Muscle of leg (tissue), 11 donors: ENCODE results near the gene MAP2K5. TPM values are rescaled to one million over a fixed set of nuclear protein-coding genes. Genes with fewer than 3 reads are reported as not detected.
A peak's percentile ranks its signal among the peaks of the same experiment; 100 is the strongest.

Experiments used
- DNase-seq: peaks from one replicate; pipeline ENCODE4 v3.0.0; 2013
- H3K27ac ChIP-seq: one replicate; pipeline ENCODE4 v1.5.1; 2013; ENCODE audit warnings: mild to moderate bottlenecking, low read length, control low read depth
- H3K27me3 ChIP-seq: one replicate; pipeline ENCODE4 v1.6.1; 2013; ENCODE audit warnings: low read length; ENCODE audit not compliant: control insufficient read depth, insufficient read depth
- H3K36me3 ChIP-seq: one replicate; pipeline ENCODE4 v1.6.1; 2013; ENCODE audit warnings: low read length; ENCODE audit not compliant: control insufficient read depth, insufficient read depth
- H3K4me1 ChIP-seq: one replicate; pipeline ENCODE4 v1.6.1; 2013; ENCODE audit warnings: low read length; ENCODE audit not compliant: control insufficient read depth, insufficient read depth
- H3K4me3 ChIP-seq: one replicate; pipeline ENCODE4 v1.5.1; 2013; ENCODE audit warnings: low read length, control low read depth
- H3K9me3 ChIP-seq: replicated peaks from 2 replicates; pipeline ENCODE4 v1.6.1; 2013; ENCODE audit warnings: low read depth, low read length; ENCODE audit not compliant: control insufficient read depth
- WGBS: methylation state at CpG from one replicate; pipeline ENCODE4 v1.1.5; 2013; ENCODE audit warnings: missing lambda C conversion rate; ENCODE audit not compliant: insufficient coverage; 5-methylcytosine and 5-hydroxymethylcytosine counted together
- polyA plus RNA-seq, 8 donors: library from polyadenylated mRNA; unstranded; fragments of 120-200 nt; gene quantifications; one replicate each; pipeline versions ENCODE4 v1.2.1 to v1.2.3, GENCODE V29; 2013; ENCODE audit warnings: inconsistent platforms in 1 of 8, low replicate concordance in 1 of 8; ENCODE audit not compliant: insufficient read length in 8 of 8, insufficient read depth in 1 of 8
- total RNA-seq: library from RNA; stranded (reverse); fragments of 120-200 nt; gene quantifications from one replicate; pipeline ENCODE4 v1.2.4, GENCODE V29; 2013

Gene MAP2K5
- total and polyA plus RNA-seq, 9 donors, result 10.2 to 22.6 (median 19.4) TPM

- Histone ChIP-seq H3K27ac (no peak overlapping the region), H3K4me3 (no peak overlapping the region), H3K27me3 (no peaks in the 10 kb centered on the region), H3K9me3 (no peaks in the 10 kb centered on the region), H3K36me3 (no peaks in the 10 kb centered on the region), H3K4me1 (no peaks in the 10 kb centered on the region)
- WGBS, result 100% methylated on average over 1 of the region's 4 CpGs
- no peak for DNase-seq
Observed at GRCh38 chr15:67724691-67725375, 182.3 kb downstream of the MAP2K5 start.

DNA sequence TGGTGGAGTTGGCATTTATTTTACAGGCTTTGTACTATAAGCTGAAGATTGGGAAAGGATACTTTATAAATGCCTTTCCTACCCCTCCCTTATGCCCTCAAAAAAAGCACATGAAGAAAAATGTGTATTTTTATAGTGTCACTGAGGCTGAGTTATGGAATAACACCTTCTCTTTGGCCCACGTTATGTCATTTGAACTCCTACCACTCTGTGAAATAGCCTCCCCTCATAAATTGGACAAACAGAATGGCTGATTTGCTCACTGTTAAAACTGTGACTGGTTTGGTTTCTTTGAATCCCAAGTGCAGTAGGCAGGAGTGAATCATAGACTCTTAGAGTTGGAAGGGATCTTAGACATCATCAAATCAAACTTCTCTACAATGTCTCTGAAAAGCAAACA, 187.6 kb downstream of the MAP2K5 start:
- Histone ChIP-seq H3K27ac (no peak overlapping the region), H3K36me3 (no peaks in the 10 kb centered on the region), H3K4me3 (no peak overlapping the region), H3K4me1 (no peaks in the 10 kb centered on the region), H3K9me3 (no peaks in the 10 kb centered on the region), H3K27me3 (no peaks in the 10 kb centered on the region)
- WGBS, result no CpG with 5 or more reads among the region's 1 CpG
- no peak for DNase-seq

DNA sequence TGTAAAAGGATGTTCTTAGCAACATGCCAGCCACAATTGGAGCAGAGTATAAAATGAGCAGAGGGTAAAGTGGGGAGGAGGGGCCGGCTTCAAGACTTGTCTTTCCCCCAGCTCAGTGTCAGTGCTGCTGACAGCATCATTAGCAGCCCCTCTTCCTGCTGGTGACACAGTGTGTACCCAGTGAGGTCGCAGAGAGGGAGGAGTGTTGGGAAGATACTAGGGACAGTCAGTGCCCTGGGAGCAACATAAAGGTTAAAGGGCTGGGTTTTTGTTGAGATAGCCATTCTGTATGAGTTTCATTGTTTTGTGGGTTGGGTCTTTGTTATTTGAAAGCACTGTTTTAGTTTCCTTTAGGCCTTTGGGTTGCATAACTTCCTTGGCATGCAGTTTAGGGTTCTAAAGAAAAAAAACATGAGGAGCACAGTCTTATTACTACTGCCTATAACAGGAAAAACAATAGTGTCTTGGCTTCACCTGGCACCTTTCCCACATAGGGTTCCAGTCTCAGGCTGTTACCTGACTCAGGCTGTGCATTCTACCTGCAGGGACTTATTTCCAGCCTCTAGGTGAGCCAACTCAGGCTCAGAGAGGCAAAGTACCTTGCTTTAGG, 188.7 kb downstream of the MAP2K5 start:
- no peaks in the 10 kb centered on the region for H3K9me3 ChIP-seq
- H3K36me3 ChIP-seq, result no peaks in the 10 kb centered on the region
- no peak overlapping the region for H3K27ac ChIP-seq
- DNase-seq, result no peak
- no peak overlapping the region for H3K4me3 ChIP-seq
- WGBS, result 17% methylated on average over 2 of the region's 2 CpGs
- H3K27me3 ChIP-seq, result no peaks in the 10 kb centered on the region
- H3K4me1 ChIP-seq, result no peaks in the 10 kb centered on the region

DNA sequence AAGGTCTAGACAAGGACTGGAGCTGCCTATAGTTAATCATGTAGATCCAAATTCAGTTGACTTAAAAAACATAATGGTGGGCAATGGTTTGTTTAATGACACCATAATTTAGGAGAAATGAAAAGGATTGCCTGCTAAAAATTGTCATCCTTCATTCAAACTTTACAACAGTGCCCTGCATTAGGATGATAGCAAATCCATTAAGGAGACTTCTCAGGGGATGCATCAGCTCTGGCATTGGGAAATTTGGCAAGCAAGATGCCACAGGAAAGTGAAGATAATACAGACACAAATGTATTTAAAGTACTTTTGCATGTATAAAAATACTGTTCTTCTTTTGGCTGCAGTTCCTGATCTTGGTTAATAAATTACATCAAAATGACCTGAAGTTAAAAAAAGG, 189.7 kb downstream of the MAP2K5 start:
- no peak overlapping the region for H3K27ac ChIP-seq
- DNase-seq, result no peak
- no peaks in the 10 kb centered on the region for H3K9me3 ChIP-seq

GRCh38 chr15:67732671-67733374, 190.3 kb downstream of the MAP2K5 start:
- Histone ChIP-seq H3K4me3 (no peak overlapping the region), H3K27ac (no peak overlapping the region), H3K9me3 (no peaks in the 10 kb centered on the region), H3K27me3 (no peaks in the 10 kb centered on the region), H3K4me1 (no peaks in the 10 kb centered on the region), H3K36me3 (no peaks in the 10 kb centered on the region)
- 48% methylated on average over 4 of the region's 14 CpGs for WGBS
- DNase-seq, result no peak

More for the DNA sequence above, 189.7 kb downstream of the MAP2K5 start:
- no peaks in the 10 kb centered on the region for H3K4me1 ChIP-seq
- H3K36me3 ChIP-seq, result no peaks in the 10 kb centered on the region
- H3K27me3 ChIP-seq, result no peaks in the 10 kb centered on the region
- H3K4me3 ChIP-seq, result no peak overlapping the region

- no peak overlapping the region for H3K4me3 ChIP-seq
- H3K9me3 ChIP-seq, result no peaks in the 10 kb centered on the region
- WGBS, result 50% methylated on average over 1 of the region's 2 CpGs
- DNase-seq, result no peak
- H3K36me3 ChIP-seq, result peaks cover 2% of the 10 kb centered on the region
- H3K4me1 ChIP-seq, result no peaks in the 10 kb centered on the region
- no peak overlapping the region for H3K27ac ChIP-seq
- H3K27me3 ChIP-seq, result no peaks in the 10 kb centered on the region
Observed at GRCh38 chr15:67735896-67736295, 193.4 kb downstream of the MAP2K5 start.

- no CpG with 5 or more reads among the region's 2 CpGs for WGBS
- Histone ChIP-seq H3K27me3 (no peaks in the 10 kb centered on the region), H3K27ac (no peak overlapping the region), H3K9me3 (no peaks in the 10 kb centered on the region), H3K36me3 (peaks cover 2% of the 10 kb centered on the region), H3K4me3 (no peak overlapping the region), H3K4me1 (no peaks in the 10 kb centered on the region)
- DNase-seq, result no peak
Observed at GRCh38 chr15:67736810-67737209, 194.3 kb downstream of the MAP2K5 start.

DNA sequence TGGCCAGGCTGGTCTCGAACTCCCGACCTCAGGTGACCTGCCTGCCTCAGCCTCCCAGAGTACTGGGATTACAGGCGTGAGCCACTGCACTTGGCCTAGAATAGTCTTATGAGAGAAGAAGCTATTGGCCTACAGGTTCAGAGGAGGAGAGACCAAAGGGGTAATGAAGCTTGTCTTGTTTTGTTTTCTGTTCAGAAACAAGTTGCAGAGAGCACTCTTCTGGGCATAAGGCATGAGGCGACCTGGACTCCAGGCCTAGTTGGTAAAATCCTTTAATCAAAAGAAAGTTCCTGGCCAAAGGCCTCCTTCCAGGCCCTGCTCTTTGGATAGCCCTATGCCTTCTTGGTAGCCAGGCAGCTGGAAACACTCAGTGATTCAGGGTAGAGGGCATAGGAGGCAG, 195.6 kb downstream of the MAP2K5 start:
- H3K9me3 ChIP-seq, result no peaks in the 10 kb centered on the region
- H3K36me3 ChIP-seq, result peaks cover 2% of the 10 kb centered on the region
- DNase-seq, result no peak
- H3K4me3 ChIP-seq, result no peak overlapping the region
- no peaks in the 10 kb centered on the region for H3K4me1 ChIP-seq
- 67% methylated on average over 3 of the region's 4 CpGs for WGBS
- H3K27me3 ChIP-seq, result no peaks in the 10 kb centered on the region
- no peak overlapping the region for H3K27ac ChIP-seq

- Histone ChIP-seq H3K27ac (no peak overlapping the region), H3K36me3 (peaks cover 2% of the 10 kb centered on the region), H3K4me3 (no peak overlapping the region), H3K4me1 (no peaks in the 10 kb centered on the region), H3K27me3 (no peaks in the 10 kb centered on the region), H3K9me3 (no peaks in the 10 kb centered on the region)
- no peak for DNase-seq
- WGBS, result 96% methylated on average over 3 of the region's 3 CpGs
Observed at GRCh38 chr15:67740405-67740804, 197.9 kb downstream of the MAP2K5 start.

DNA sequence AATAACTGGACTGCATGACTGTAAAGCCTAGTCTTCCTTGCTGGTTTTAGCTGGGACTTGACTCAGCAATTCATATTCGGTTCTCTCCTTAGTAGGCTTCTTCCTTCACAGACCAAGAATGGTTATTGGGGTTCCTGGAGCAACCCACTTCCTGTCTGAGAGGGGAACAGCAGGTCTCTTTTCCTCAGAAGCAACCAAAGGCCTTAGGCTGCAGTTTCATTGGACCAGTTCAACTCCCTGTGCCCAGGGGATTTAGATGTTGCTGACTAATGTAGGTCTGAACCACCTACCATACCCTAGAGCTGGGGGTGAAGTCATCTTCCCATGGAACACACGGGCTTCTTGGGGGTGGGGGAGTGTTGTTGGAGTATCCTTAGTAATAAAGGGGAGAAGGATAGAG, 198.8 kb downstream of the MAP2K5 start:
- H3K27ac ChIP-seq, result no peak overlapping the region
- H3K4me1 ChIP-seq, result no peaks in the 10 kb centered on the region
- peaks cover 2% of the 10 kb centered on the region for H3K36me3 ChIP-seq
- H3K9me3 ChIP-seq, result no peaks in the 10 kb centered on the region
- no peak overlapping the region for H3K4me3 ChIP-seq
- no peaks in the 10 kb centered on the region for H3K27me3 ChIP-seq
- DNase-seq, result peak; percentile 33
- WGBS, result 100% methylated on average over 1 of the region's 2 CpGs
